ENCODE measurements around the gene SLC35A3.

The SLC35A3 gene

GRCh38 chr1:99969729-99970621 lies at the start of gene SLC35A3:
Gene SLC35A3 (plus strand): TSS chr1:99969996. CDS start chr1:99993555, 23,559 bp downstream.
- no peaks in the 10 kb centered on the region for H3K9me3 Mint-ChIP-seq
- H3K27ac Mint-ChIP-seq (ENCODE audit: low read depth) = peak within 1 kb of the TSS; percentile 93
- no peaks in the 10 kb centered on the region for H3K27me3 Mint-ChIP-seq
- H3K4me1 Mint-ChIP-seq = peaks cover 32% of the 10 kb centered on the region
- peaks cover 11% of the 10 kb centered on the region for H3K36me3 Mint-ChIP-seq (ENCODE audit: insufficient read depth)
- ATAC-seq (replicated peaks; ENCODE audit: extremely low read depth, poor library complexity, severe bottlenecking) (peak; percentile 83), DNase-seq (ENCODE audit: low spot score in 2 of 2) (peak; percentile 70 to 71)
- H3K4me3 Mint-ChIP-seq = peak within 1 kb of the TSS; percentile 87

DNA sequence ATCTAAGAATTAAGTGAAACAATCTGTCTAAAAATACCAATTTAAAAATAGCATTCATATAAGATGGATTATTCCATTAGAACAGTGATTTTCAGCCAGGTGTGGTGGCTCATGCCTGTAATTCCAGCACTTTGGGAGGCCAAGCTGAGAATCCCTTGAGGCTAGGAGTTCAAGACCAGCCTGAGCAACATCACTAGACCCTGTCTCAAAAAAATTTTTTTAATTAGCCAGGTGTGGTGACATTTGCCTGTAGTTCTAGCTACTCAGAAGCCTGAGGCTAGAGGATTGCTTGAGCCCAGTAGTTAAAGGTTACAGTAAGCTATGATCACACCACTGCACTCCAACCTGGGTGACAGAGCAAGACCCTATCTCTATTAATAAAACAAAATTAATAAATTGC lies 35.0 kb upstream of the SLC35A3 start:
- H3K4me3 Mint-ChIP-seq = no peak overlapping the region
- H3K27ac Mint-ChIP-seq (ENCODE audit: low read depth) = no peak overlapping the region
- DNase-seq (ENCODE audit: low spot score in 2 of 2) (no peak), ATAC-seq (replicated peaks; ENCODE audit: extremely low read depth, poor library complexity, severe bottlenecking) (no peak)
- H3K9me3 Mint-ChIP-seq = no peaks in the 10 kb centered on the region
- peaks cover 30% of the 10 kb centered on the region for H3K27me3 Mint-ChIP-seq
- H3K36me3 Mint-ChIP-seq (ENCODE audit: insufficient read depth) = no peaks in the 10 kb centered on the region
- no peaks in the 10 kb centered on the region for H3K4me1 Mint-ChIP-seq

GRCh38 chr1:99935534-99935933 lies 34.3 kb upstream of the SLC35A3 start:
- Mint-ChIP-seq H3K4me1 (no peaks in the 10 kb centered on the region), H3K27ac (ENCODE audit: low read depth) (no peak overlapping the region), H3K36me3 (ENCODE audit: insufficient read depth) (no peaks in the 10 kb centered on the region), H3K27me3 (peaks cover 30% of the 10 kb centered on the region), H3K9me3 (no peaks in the 10 kb centered on the region), H3K4me3 (no peak overlapping the region)
- ATAC-seq (replicated peaks; ENCODE audit: extremely low read depth, poor library complexity, severe bottlenecking) (no peak), DNase-seq (ENCODE audit: low spot score in 2 of 2) (no peak)

DNA sequence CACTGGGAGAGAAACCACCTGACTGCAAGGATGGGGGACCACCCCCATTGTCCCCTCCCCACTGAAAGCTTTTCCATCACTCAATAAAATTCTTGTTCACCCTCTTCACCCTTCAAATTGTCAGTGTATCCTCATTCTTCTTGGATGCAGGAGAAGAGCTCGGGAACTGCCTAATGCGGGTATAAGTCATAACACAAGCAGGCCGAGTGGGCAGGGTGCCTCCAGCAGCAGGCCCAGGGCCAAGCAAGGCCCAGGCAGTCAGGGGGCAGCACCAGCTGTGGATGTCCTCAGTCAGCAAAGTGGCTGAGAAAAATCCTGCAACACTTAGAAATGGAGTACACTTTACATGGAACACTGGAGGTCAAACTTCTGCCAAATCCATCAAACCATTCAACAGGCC lies 33.7 kb upstream of the SLC35A3 start:
- H3K27me3 Mint-ChIP-seq = peaks cover 24% of the 10 kb centered on the region
- no peaks in the 10 kb centered on the region for H3K36me3 Mint-ChIP-seq (ENCODE audit: insufficient read depth)
- H3K4me1 Mint-ChIP-seq = no peaks in the 10 kb centered on the region
- H3K27ac Mint-ChIP-seq (ENCODE audit: low read depth) = no peak overlapping the region
- DNase-seq (ENCODE audit: low spot score in 2 of 2) (no peak), ATAC-seq (replicated peaks; ENCODE audit: extremely low read depth, poor library complexity, severe bottlenecking) (no peak)
- H3K4me3 Mint-ChIP-seq = no peak overlapping the region
- no peaks in the 10 kb centered on the region for H3K9me3 Mint-ChIP-seq

DNA sequence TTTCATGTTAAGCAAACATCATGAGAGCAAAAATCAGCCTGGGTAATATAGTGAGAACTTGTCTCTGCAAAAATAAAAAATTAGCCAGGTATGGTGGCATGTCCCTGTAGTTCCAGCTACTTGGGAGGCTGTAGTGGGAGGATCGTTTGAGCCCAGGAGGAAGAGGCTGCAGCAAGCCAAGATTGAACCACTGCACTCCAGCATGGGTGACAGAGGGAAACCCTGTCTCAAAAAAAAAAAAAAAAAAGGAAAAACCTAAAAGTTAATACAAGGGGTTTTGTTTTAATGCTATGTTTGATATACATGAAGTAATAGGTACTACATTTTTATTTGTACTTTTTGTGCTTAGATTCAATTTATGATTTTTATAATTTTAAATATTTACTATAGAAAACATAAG lies 27.1 kb upstream of the SLC35A3 start:
- no peaks in the 10 kb centered on the region for H3K9me3 Mint-ChIP-seq
- H3K4me3 Mint-ChIP-seq = no peak overlapping the region
- no peaks in the 10 kb centered on the region for H3K36me3 Mint-ChIP-seq (ENCODE audit: insufficient read depth)
- H3K27me3 Mint-ChIP-seq = peaks cover 10% of the 10 kb centered on the region
- H3K4me1 Mint-ChIP-seq = no peaks in the 10 kb centered on the region
- ATAC-seq (replicated peaks; ENCODE audit: extremely low read depth, poor library complexity, severe bottlenecking) = no peak
- H3K27ac Mint-ChIP-seq (ENCODE audit: low read depth) = no peak overlapping the region
- DNase-seq (ENCODE audit: low spot score in 2 of 2) = no peak

GRCh38 chr1:99943223-99943794 lies 26.5 kb upstream of the SLC35A3 start:
- no peak for ATAC-seq (replicated peaks; ENCODE audit: extremely low read depth, poor library complexity, severe bottlenecking)

DNA sequence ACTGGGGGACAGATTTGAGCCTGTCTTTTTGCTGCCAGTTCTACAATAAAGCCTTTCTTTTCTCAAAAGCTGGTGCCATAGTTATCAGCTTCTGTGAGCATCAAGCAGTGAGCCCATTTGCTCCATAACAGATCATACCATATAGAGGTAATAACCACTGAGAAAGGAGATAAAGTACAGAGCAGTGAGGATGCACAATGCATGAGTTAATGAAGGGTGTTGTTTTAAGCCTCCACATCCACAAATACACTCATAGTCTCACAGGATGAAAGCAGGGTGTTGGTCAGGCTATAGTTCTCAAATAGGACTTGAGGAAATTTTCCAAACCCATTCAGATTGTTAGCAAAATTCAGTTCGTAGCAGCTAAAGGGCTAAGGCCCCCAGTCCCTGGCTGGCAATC lies 25.6 kb upstream of the SLC35A3 start:
- no peak overlapping the region for H3K4me3 Mint-ChIP-seq
- no peak overlapping the region for H3K27ac Mint-ChIP-seq (ENCODE audit: low read depth)
- H3K9me3 Mint-ChIP-seq = no peaks in the 10 kb centered on the region
- H3K36me3 Mint-ChIP-seq (ENCODE audit: insufficient read depth) = no peaks in the 10 kb centered on the region
- DNase-seq (ENCODE audit: low spot score in 2 of 2) (no peak), ATAC-seq (replicated peaks; ENCODE audit: extremely low read depth, poor library complexity, severe bottlenecking) (no peak)
- H3K27me3 Mint-ChIP-seq = peaks cover 10% of the 10 kb centered on the region
- no peaks in the 10 kb centered on the region for H3K4me1 Mint-ChIP-seq

More at GRCh38 chr1:99943223-99943794, 26.5 kb upstream of the SLC35A3 start:
- Mint-ChIP-seq H3K27me3 (peaks cover 10% of the 10 kb centered on the region), H3K4me3 (no peak overlapping the region), H3K4me1 (no peaks in the 10 kb centered on the region), H3K27ac (ENCODE audit: low read depth) (no peak overlapping the region), H3K36me3 (ENCODE audit: insufficient read depth) (no peaks in the 10 kb centered on the region), H3K9me3 (no peaks in the 10 kb centered on the region)
- no peak for DNase-seq (ENCODE audit: low spot score in 2 of 2)

- no peak overlapping the region for H3K27ac Mint-ChIP-seq (ENCODE audit: low read depth)
- ATAC-seq (replicated peaks; ENCODE audit: extremely low read depth, poor library complexity, severe bottlenecking) (no peak), DNase-seq (ENCODE audit: low spot score in 2 of 2) (no peak)
- no peaks in the 10 kb centered on the region for H3K4me1 Mint-ChIP-seq
- no peaks in the 10 kb centered on the region for H3K9me3 Mint-ChIP-seq
- H3K36me3 Mint-ChIP-seq (ENCODE audit: insufficient read depth) = no peaks in the 10 kb centered on the region
- H3K27me3 Mint-ChIP-seq = peaks cover 10% of the 10 kb centered on the region
- no peak overlapping the region for H3K4me3 Mint-ChIP-seq
Measured at GRCh38 chr1:99945174-99945573, 24.6 kb upstream of the SLC35A3 start.

DNA sequence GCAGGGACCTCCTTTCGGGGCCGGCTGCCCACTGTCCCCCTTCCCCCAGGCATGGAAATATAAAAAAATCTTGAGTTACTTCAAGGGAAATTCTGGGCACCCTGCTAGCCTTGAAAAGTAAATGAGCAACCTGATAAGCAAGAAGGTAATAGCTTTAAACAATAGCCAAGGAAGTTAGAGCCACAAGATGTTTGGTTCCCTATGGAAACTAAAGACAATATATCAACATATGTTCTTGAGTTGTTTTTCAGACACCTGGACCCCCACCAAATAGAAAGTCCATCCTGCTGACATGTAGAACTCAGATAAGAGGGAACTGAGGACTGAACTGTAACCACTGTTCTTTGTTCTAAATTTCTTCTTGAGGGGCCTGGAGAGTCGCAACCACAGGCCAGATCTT lies 19.3 kb upstream of the SLC35A3 start:
- ATAC-seq (replicated peaks; ENCODE audit: extremely low read depth, poor library complexity, severe bottlenecking) (no peak), DNase-seq (ENCODE audit: low spot score in 2 of 2) (no peak)
- no peaks in the 10 kb centered on the region for H3K4me1 Mint-ChIP-seq
- no peak overlapping the region for H3K27ac Mint-ChIP-seq (ENCODE audit: low read depth)
- no peaks in the 10 kb centered on the region for H3K9me3 Mint-ChIP-seq
- peaks cover 10% of the 10 kb centered on the region for H3K27me3 Mint-ChIP-seq
- H3K4me3 Mint-ChIP-seq = no peak overlapping the region
- no peaks in the 10 kb centered on the region for H3K36me3 Mint-ChIP-seq (ENCODE audit: insufficient read depth)

- DNase-seq (ENCODE audit: low spot score in 2 of 2) (no peak), ATAC-seq (replicated peaks; ENCODE audit: extremely low read depth, poor library complexity, severe bottlenecking) (no peak)
- no peaks in the 10 kb centered on the region for H3K4me1 Mint-ChIP-seq
- no peak overlapping the region for H3K4me3 Mint-ChIP-seq
- no peaks in the 10 kb centered on the region for H3K9me3 Mint-ChIP-seq
- H3K27me3 Mint-ChIP-seq = no peaks in the 10 kb centered on the region
- no peaks in the 10 kb centered on the region for H3K36me3 Mint-ChIP-seq (ENCODE audit: insufficient read depth)
- H3K27ac Mint-ChIP-seq (ENCODE audit: low read depth) = no peak overlapping the region
Measured at GRCh38 chr1:99952522-99952921, 17.3 kb upstream of the SLC35A3 start.

DNA sequence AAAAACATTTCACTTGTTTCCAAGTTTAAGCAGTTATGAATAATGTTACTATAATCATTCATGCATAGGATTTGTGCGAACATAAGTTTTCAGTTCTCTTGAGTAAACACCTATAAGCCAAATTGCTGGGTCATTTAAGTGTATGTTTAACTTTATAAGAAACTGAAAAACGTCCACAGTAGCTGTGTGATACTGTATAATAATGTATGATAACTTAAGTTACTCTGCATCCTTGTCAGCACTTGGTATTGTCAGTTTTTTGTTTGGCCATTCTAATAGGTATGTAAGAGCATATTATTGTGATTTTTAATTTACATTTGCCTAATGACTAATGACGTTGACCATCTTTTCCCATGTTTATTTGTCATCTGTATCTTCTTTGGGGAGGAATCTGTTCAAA lies 14.4 kb upstream of the SLC35A3 start:
- H3K36me3 Mint-ChIP-seq (ENCODE audit: insufficient read depth) = no peaks in the 10 kb centered on the region
- no peak overlapping the region for H3K4me3 Mint-ChIP-seq
- DNase-seq (ENCODE audit: low spot score in 2 of 2) (no peak), ATAC-seq (replicated peaks; ENCODE audit: extremely low read depth, poor library complexity, severe bottlenecking) (no peak)
- no peaks in the 10 kb centered on the region for H3K27me3 Mint-ChIP-seq
- H3K9me3 Mint-ChIP-seq = no peaks in the 10 kb centered on the region
- no peak overlapping the region for H3K27ac Mint-ChIP-seq (ENCODE audit: low read depth)
- H3K4me1 Mint-ChIP-seq = no peaks in the 10 kb centered on the region

GRCh38 chr1:99956755-99957154 lies 13.0 kb upstream of the SLC35A3 start:
- Mint-ChIP-seq H3K4me3 (no peak overlapping the region), H3K36me3 (ENCODE audit: insufficient read depth) (no peaks in the 10 kb centered on the region), H3K9me3 (no peaks in the 10 kb centered on the region), H3K27me3 (no peaks in the 10 kb centered on the region), H3K4me1 (no peaks in the 10 kb centered on the region), H3K27ac (ENCODE audit: low read depth) (no peak overlapping the region)
- ATAC-seq (replicated peaks; ENCODE audit: extremely low read depth, poor library complexity, severe bottlenecking) (no peak), DNase-seq (ENCODE audit: low spot score in 2 of 2) (no peak)

DNA sequence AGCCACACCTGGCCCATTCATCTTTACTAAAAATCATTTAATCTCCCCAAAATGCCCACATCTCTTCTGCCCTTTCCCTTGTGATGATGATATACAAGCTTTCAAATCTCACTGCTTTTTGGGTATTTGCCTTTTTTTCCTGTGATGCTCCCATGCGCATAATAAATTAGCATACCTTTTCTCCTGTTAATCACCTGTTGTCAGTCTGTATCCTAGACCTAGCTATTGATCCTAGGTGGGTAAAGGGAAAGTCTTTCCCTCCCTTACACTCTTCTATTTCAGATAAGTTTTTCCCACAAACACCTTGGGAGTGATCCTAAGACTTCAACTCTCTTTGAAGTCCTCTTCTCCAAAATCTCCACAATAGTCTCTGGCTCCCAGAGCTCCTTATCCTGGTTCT lies 12.0 kb upstream of the SLC35A3 start:
- no peak for ATAC-seq (replicated peaks; ENCODE audit: extremely low read depth, poor library complexity, severe bottlenecking)
- Mint-ChIP-seq H3K9me3 (no peaks in the 10 kb centered on the region), H3K4me1 (no peaks in the 10 kb centered on the region), H3K27ac (ENCODE audit: low read depth) (no peak overlapping the region), H3K27me3 (no peaks in the 10 kb centered on the region), H3K4me3 (no peak overlapping the region), H3K36me3 (ENCODE audit: insufficient read depth) (no peaks in the 10 kb centered on the region)
- DNase-seq (ENCODE audit: low spot score in 2 of 2) = no peak
